ENCODE data around the gene CEP128. TPM values are rescaled to one million over a fixed set of nuclear protein-coding genes. Genes with fewer than 3 reads are reported as not detected.

Gene CEP128
- total RNA-seq, 2 experiments from 2014 or later, result 71.9 to 137 TPM

DNA sequence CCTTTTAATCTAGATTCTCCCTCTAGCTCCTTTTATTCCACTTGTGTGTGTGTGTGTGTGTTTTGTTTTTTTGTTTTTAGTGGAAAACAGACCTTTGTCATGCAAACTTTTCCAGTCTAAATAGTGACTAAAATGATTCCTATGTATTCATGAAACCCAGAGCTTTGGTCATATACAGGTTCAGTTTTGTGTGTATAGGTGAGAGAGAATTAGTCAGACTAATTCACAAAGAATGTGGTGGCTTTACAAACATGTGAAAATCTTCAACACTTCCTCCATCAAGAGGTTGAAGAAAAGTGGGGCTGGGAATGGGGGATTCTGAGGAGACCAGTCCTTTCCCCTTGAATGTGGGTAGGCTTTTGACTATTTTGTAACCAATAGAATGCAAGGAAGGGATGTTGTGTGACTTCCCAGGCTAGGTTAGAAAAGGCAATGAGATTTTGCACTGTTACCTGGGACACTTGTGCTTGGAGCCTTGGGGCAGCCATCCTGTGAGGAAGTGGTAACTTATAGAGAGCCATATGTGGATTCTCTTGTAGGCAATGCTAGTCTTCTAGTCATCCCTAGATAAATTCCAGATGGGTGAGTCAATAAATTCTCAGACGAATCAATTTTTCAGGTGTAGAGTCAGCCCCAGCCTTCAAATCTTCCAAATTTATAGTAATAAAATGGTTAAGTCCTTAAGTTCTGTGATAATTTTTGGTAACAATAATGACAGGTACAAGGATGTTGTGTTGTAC is 236.1 kb downstream of the CEP128 start:
- H3K36me3 ChIP-seq (ENCODE audit: insufficient read depth, low read length), result peaks cover 8% of the 10 kb centered on the region; the same call in 1 of the 2 replicates
- H3K4me1 ChIP-seq (ENCODE audit: insufficient read depth, low read length, poor library complexity, severe bottlenecking), result no peaks in the 10 kb centered on the region
- no peaks in the 10 kb centered on the region for H3K9me3 ChIP-seq (ENCODE audit: low read length)
- no peaks in the 10 kb centered on the region for H3K79me2 ChIP-seq (ENCODE audit: insufficient read depth, low read depth, low read length)
- H3K4me3 ChIP-seq (ENCODE audit: low read depth, low read length, poor library complexity, severe bottlenecking), result no peak overlapping the region
- TF ChIP-seq, protein P1, sequence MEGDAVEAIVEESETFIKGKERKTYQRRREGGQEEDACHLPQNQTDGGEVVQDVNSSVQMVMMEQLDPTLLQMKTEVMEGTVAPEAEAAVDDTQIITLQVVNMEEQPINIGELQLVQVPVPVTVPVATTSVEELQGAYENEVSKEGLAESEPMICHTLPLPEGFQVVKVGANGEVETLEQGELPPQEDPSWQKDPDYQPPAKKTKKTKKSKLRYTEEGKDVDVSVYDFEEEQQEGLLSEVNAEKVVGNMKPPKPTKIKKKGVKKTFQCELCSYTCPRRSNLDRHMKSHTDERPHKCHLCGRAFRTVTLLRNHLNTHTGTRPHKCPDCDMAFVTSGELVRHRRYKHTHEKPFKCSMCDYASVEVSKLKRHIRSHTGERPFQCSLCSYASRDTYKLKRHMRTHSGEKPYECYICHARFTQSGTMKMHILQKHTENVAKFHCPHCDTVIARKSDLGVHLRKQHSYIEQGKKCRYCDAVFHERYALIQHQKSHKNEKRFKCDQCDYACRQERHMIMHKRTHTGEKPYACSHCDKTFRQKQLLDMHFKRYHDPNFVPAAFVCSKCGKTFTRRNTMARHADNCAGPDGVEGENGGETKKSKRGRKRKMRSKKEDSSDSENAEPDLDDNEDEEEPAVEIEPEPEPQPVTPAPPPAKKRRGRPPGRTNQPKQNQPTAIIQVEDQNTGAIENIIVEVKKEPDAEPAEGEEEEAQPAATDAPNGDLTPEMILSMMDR (conservative IDR thresholded peaks at IDR 0.05; ENCODE audit: low read length), result no peak
- TF ChIP-seq EZH2phosphoT487 (IDR thresholded peaks at IDR 0.05; ENCODE audit: borderline replicate concordance, low read depth, low read length), result no peak
- intact Hi-C loops (cut with micrococcal nuclease; ENCODE audit: unreplicated experiment), result no loop called here
- H4K20me1 ChIP-seq (ENCODE audit: insufficient read depth, low read length), result no peaks in the 10 kb centered on the region
- BruUV-seq (replicated peaks), result no TSS peak
- no peak overlapping the region for H2AFZ ChIP-seq (ENCODE audit: low read length)
- ChIA-PET CTCF (ENCODE audit: unreplicated experiment) (no interaction called here), POLR2A (no interaction called here)
- H3K27ac ChIP-seq (ENCODE audit: low read depth, low read length, poor library complexity, severe bottlenecking), result no peak overlapping the region
- no peak for DNase-seq (ENCODE audit: low spot score)
- 0 out of 2 replicates have a peak, but pooled peaks cover 3% of the 10 kb centered on the region for H3K9me2 ChIP-seq (ENCODE audit: insufficient read depth, low read length)
- H3K4me2 ChIP-seq (ENCODE audit: low read length), result no peak overlapping the region

DNA sequence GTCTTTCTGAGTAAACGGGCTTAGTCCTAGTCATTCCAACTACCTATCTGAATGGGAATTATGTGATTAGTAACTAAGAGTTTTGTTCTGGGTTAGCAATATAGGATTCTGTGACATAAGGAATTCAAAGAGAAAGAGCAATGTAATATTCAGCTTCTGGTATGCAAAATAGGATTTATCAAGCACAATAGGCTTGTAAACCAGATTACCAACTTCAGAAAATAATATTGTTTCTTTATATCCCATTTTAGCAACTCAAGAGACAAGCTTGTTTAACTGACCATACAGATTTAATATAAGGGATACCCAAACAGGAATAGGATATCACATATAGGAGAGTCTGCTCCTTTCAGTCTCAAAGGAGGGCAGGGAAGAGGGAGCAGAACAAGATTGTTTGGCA is 240.9 kb downstream of the CEP128 start:
- TF ChIP-seq EZH2phosphoT487 (IDR thresholded peaks at IDR 0.05; ENCODE audit: borderline replicate concordance, low read depth, low read length), result no peak
- TF ChIP-seq, protein P1 (conservative IDR thresholded peaks at IDR 0.05; ENCODE audit: low read length), result no peak
- DNase-seq (ENCODE audit: low spot score), result no peak
- Histone ChIP-seq H3K9me3 (ENCODE audit: low read length) (no peaks in the 10 kb centered on the region), H3K4me3 (ENCODE audit: low read depth, low read length, poor library complexity, severe bottlenecking) (no peak overlapping the region), H3K36me3 (ENCODE audit: insufficient read depth, low read length) (peaks cover 5% of the 10 kb centered on the region; the same call in 1 of the 2 replicates), H3K4me2 (ENCODE audit: low read length) (no peak overlapping the region), H2AFZ (ENCODE audit: low read length) (no peak overlapping the region), H3K79me2 (ENCODE audit: insufficient read depth, low read depth, low read length) (no peaks in the 10 kb centered on the region), H4K20me1 (ENCODE audit: insufficient read depth, low read length) (no peaks in the 10 kb centered on the region), H3K27ac (ENCODE audit: low read depth, low read length, poor library complexity, severe bottlenecking) (no peak overlapping the region), H3K4me1 (ENCODE audit: insufficient read depth, low read length, poor library complexity, severe bottlenecking) (no peaks in the 10 kb centered on the region), H3K9me2 (ENCODE audit: insufficient read depth, low read length) (no peaks in the 10 kb centered on the region)
- CTCF ChIA-PET (ENCODE audit: unreplicated experiment), result no interaction called here
- intact Hi-C loops (cut with micrococcal nuclease; ENCODE audit: unreplicated experiment), result no loop called here
- POLR2A ChIA-PET, result no interaction called here
- no TSS peak for BruUV-seq (replicated peaks)

DNA sequence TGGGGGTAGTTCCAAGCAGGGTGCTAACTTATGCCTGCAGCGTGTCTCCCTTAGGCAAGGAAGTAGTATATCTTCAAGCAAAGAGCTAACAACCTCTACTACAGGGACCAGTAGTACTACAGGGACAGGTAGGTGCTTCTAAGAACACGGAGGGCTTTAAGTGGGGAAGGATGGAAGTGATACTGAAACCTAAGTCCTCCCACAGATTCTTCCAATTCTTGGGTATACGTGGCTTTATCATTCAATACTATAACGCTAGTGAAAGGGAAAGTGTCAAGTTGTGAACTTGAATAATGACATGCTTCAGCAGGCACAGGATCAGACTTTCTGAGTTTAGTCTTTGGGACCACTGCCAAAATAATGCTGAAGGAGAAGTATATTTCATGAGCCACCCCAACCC is 241.7 kb downstream of the CEP128 start:
- Histone ChIP-seq H3K9me3 (ENCODE audit: low read length) (no peaks in the 10 kb centered on the region), H3K27ac (ENCODE audit: low read depth, low read length, poor library complexity, severe bottlenecking) (no peak overlapping the region), H3K4me1 (ENCODE audit: insufficient read depth, low read length, poor library complexity, severe bottlenecking) (no peaks in the 10 kb centered on the region), H3K4me2 (ENCODE audit: low read length) (no peak overlapping the region), H3K9me2 (ENCODE audit: insufficient read depth, low read length) (no peaks in the 10 kb centered on the region), H3K79me2 (ENCODE audit: insufficient read depth, low read depth, low read length) (no peaks in the 10 kb centered on the region), H3K4me3 (ENCODE audit: low read depth, low read length, poor library complexity, severe bottlenecking) (no peak overlapping the region), H2AFZ (ENCODE audit: low read length) (no peak overlapping the region), H4K20me1 (ENCODE audit: insufficient read depth, low read length) (no peaks in the 10 kb centered on the region), H3K36me3 (ENCODE audit: insufficient read depth, low read length) (no peaks in the 10 kb centered on the region)
- ChIA-PET POLR2A (no interaction called here), CTCF (ENCODE audit: unreplicated experiment) (no interaction called here)
- TF ChIP-seq, protein P1 (conservative IDR thresholded peaks at IDR 0.05; ENCODE audit: low read length), result no peak
- no peak for TF ChIP-seq EZH2phosphoT487 (IDR thresholded peaks at IDR 0.05; ENCODE audit: borderline replicate concordance, low read depth, low read length)
- DNase-seq (ENCODE audit: low spot score), result no peak
- BruUV-seq (replicated peaks), result no TSS peak
- intact Hi-C loops (cut with micrococcal nuclease; ENCODE audit: unreplicated experiment), result no loop called here

Measured in OCI-LY7 (cell line).